ENCODE results near the gene XRN2.

XRN2 gene

GRCh38 chr20:21356386-21356785 lies 53.3 kb downstream of the XRN2 start:
- H2BK12ac ChIP-seq (ENCODE audit: low read length): no peak overlapping the region
- no peak overlapping the region for H2BK120ac ChIP-seq (ENCODE audit: low read depth, low read length)
- no peak overlapping the region for H3K14ac ChIP-seq (ENCODE audit: low read length)
- no peaks in the 10 kb centered on the region for H3K4me1 ChIP-seq (ENCODE audit: control insufficient read depth in 2 of 2, insufficient read depth in 1 of 2, low read depth in 1 of 2, low read length in 2 of 2)
- no peaks in the 10 kb centered on the region for H3K27me3 ChIP-seq (ENCODE audit: control insufficient read depth in 3 of 3, insufficient read depth in 3 of 3, low read depth in 1 of 3, low read length in 3 of 3)
- H3K4ac ChIP-seq (ENCODE audit: low read length): no peak overlapping the region
- H3K27ac ChIP-seq (replicated peaks; ENCODE audit: low read length): no peak overlapping the region
- no peak overlapping the region for H2AFZ ChIP-seq (ENCODE audit: low read length)
- no peak overlapping the region for H3K18ac ChIP-seq (ENCODE audit: low read length)
- H3K9ac ChIP-seq (ENCODE audit: low read depth, low read length, poor library complexity): no peak overlapping the region
- H4K8ac ChIP-seq (ENCODE audit: low read depth, low read length): no peak overlapping the region
- H2AK5ac ChIP-seq (ENCODE audit: low read depth, low read length): no peak overlapping the region
- H3K36me3 ChIP-seq (replicated peaks in 1 of 2; ENCODE audit: control insufficient read depth in 2 of 2, insufficient read depth in 2 of 2, low read length in 2 of 2): peaks cover 4 to 97% of the 10 kb centered on the region in 2 donors
- no peak overlapping the region for H3K23ac ChIP-seq (ENCODE audit: low read depth, low read length, poor library complexity)
- H3K9me3 ChIP-seq (replicated peaks in 1 of 2; ENCODE audit: control insufficient read depth in 2 of 2, insufficient read depth in 1 of 2, low read depth in 1 of 2, low read length in 2 of 2): no peaks in the 10 kb centered on the region
- DNase-seq (ENCODE audit: low spot score): no peak
- no peak overlapping the region for H2BK15ac ChIP-seq (ENCODE audit: low read length)
- no peak overlapping the region for H2BK5ac ChIP-seq (ENCODE audit: low read length)
- H3K4me3 ChIP-seq (ENCODE audit: low read length in 2 of 2): no peak overlapping the region
- H4K91ac ChIP-seq (ENCODE audit: low read depth, low read length, poor library complexity): no peak overlapping the region
- H3K4me2 ChIP-seq (ENCODE audit: insufficient read depth, low read length, poor library complexity, severe bottlenecking): no peak overlapping the region
- no peaks in the 10 kb centered on the region for H3K79me1 ChIP-seq (ENCODE audit: low read depth, low read length)

DNA sequence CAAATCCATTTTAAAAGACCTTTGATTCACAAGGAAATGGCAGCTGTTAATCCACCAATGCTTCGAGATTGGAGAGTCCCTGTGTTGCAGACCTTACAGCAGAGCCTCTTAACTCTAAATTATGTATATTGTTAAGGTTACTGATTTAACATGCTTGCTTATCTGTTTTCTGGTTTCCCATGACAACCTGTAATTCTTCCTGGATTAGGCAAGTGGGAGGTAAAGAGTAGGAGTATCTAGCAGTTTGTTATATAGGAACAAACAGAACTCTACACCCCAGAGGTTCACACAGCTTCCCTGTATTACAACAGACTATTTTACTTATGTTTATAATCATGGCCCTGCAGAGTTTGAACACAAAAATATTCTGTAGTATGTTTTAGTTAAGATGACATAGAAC lies 54.7 kb downstream of the XRN2 start:
- Histone ChIP-seq H4K91ac (ENCODE audit: low read depth, low read length, poor library complexity) (no peak overlapping the region), H3K4me3 (ENCODE audit: low read length in 2 of 2) (no peak overlapping the region), H3K27me3 (ENCODE audit: control insufficient read depth in 3 of 3, insufficient read depth in 3 of 3, low read depth in 1 of 3, low read length in 3 of 3) (no peaks in the 10 kb centered on the region), H3K4me1 (ENCODE audit: control insufficient read depth in 2 of 2, insufficient read depth in 1 of 2, low read depth in 1 of 2, low read length in 2 of 2) (no peaks in the 10 kb centered on the region), H3K36me3 (replicated peaks in 1 of 2; ENCODE audit: control insufficient read depth in 2 of 2, insufficient read depth in 2 of 2, low read length in 2 of 2) (peaks cover 7 to 97% of the 10 kb centered on the region in 2 donors), H2BK12ac (ENCODE audit: low read length) (no peak overlapping the region), H2BK15ac (ENCODE audit: low read length) (no peak overlapping the region), H3K18ac (ENCODE audit: low read length) (no peak overlapping the region), H3K79me1 (ENCODE audit: low read depth, low read length) (no peaks in the 10 kb centered on the region), H3K9ac (ENCODE audit: low read depth, low read length, poor library complexity) (no peak overlapping the region), H2AFZ (ENCODE audit: low read length) (no peak overlapping the region), H2AK5ac (ENCODE audit: low read depth, low read length) (no peak overlapping the region), H3K23ac (ENCODE audit: low read depth, low read length, poor library complexity) (no peak overlapping the region), H4K8ac (ENCODE audit: low read depth, low read length) (no peak overlapping the region), H2BK5ac (ENCODE audit: low read length) (no peak overlapping the region), H3K4ac (ENCODE audit: low read length) (no peak overlapping the region), H3K14ac (ENCODE audit: low read length) (no peak overlapping the region), H3K4me2 (ENCODE audit: insufficient read depth, low read length, poor library complexity, severe bottlenecking) (no peak overlapping the region), H3K9me3 (replicated peaks in 1 of 2; ENCODE audit: control insufficient read depth in 2 of 2, insufficient read depth in 1 of 2, low read depth in 1 of 2, low read length in 2 of 2) (no peaks in the 10 kb centered on the region), H2BK120ac (ENCODE audit: low read depth, low read length) (no peak overlapping the region), H3K27ac (replicated peaks; ENCODE audit: low read length) (no peak overlapping the region)
- DNase-seq (ENCODE audit: low spot score): no peak
- WGBS, 2 donors (ENCODE audit: extremely low coverage in 2 of 2, insufficient read length in 2 of 2, insufficient replicate concordance in 1 of 2): no CpG with 5 or more reads among the region's 1 CpG

- H3K9me3 ChIP-seq (replicated peaks in 1 of 2; ENCODE audit: control insufficient read depth in 2 of 2, insufficient read depth in 1 of 2, low read depth in 1 of 2, low read length in 2 of 2): no peaks in the 10 kb centered on the region
- H3K4me2 ChIP-seq (ENCODE audit: insufficient read depth, low read length, poor library complexity, severe bottlenecking): no peak overlapping the region
- no peak overlapping the region for H3K14ac ChIP-seq (ENCODE audit: low read length)
- no peak overlapping the region for H2BK120ac ChIP-seq (ENCODE audit: low read depth, low read length)
- no peak overlapping the region for H2AFZ ChIP-seq (ENCODE audit: low read length)
- no peaks in the 10 kb centered on the region for H3K79me1 ChIP-seq (ENCODE audit: low read depth, low read length)
- H3K23ac ChIP-seq (ENCODE audit: low read depth, low read length, poor library complexity): no peak overlapping the region
- H3K9ac ChIP-seq (ENCODE audit: low read depth, low read length, poor library complexity): no peak overlapping the region
- no peak overlapping the region for H3K4ac ChIP-seq (ENCODE audit: low read length)
- no CpG with 5 or more reads among the region's 5 CpGs for whole genome bisulfite sequencing, 2 donors (ENCODE audit: extremely low coverage in 2 of 2, insufficient read length in 2 of 2, insufficient replicate concordance in 1 of 2)
- H3K36me3 ChIP-seq (replicated peaks in 1 of 2; ENCODE audit: control insufficient read depth in 2 of 2, insufficient read depth in 2 of 2, low read length in 2 of 2): peaks cover 12 to 99% of the 10 kb centered on the region in 2 donors
- H2AK5ac ChIP-seq (ENCODE audit: low read depth, low read length): no peak overlapping the region
- no peak overlapping the region for H4K91ac ChIP-seq (ENCODE audit: low read depth, low read length, poor library complexity)
- no peak overlapping the region for H2BK12ac ChIP-seq (ENCODE audit: low read length)
- no peaks in the 10 kb centered on the region for H3K4me1 ChIP-seq (ENCODE audit: control insufficient read depth in 2 of 2, insufficient read depth in 1 of 2, low read depth in 1 of 2, low read length in 2 of 2)
- no peak overlapping the region for H2BK15ac ChIP-seq (ENCODE audit: low read length)
- H3K18ac ChIP-seq (ENCODE audit: low read length): no peak overlapping the region
- H3K4me3 ChIP-seq (ENCODE audit: low read length in 2 of 2): no peak overlapping the region
- H4K8ac ChIP-seq (ENCODE audit: low read depth, low read length): no peak overlapping the region
- no peak for DNase-seq (ENCODE audit: low spot score)
- H3K27me3 ChIP-seq (ENCODE audit: control insufficient read depth in 3 of 3, insufficient read depth in 3 of 3, low read depth in 1 of 3, low read length in 3 of 3): no peaks in the 10 kb centered on the region
- H2BK5ac ChIP-seq (ENCODE audit: low read length): no peak overlapping the region
- no peak overlapping the region for H3K27ac ChIP-seq (replicated peaks; ENCODE audit: low read length)
Measured at GRCh38 chr20:21358737-21359136, 55.6 kb downstream of the XRN2 start.

DNA sequence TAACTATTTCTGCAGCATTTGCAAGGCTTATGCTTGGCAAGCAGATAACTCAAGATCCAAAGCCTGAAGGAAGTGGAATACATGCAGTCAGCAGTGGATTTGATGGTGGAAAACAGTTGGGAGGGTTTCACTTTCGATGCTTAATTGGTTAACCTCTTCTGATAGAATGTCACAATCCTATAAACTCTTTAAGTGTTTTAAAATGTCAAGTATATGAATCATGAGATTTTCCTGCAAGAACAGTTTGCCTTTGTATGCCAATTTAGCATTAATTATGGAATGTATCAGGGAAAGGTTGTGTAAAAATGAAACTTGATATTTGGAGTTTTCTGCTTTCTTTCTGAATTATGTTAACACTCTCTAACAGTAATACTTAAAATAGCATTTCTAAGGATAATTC lies 57.6 kb downstream of the XRN2 start:
- H3K79me1 ChIP-seq (ENCODE audit: low read depth, low read length): no peaks in the 10 kb centered on the region
- no CpG with 5 or more reads among the region's 1 CpG for WGBS, 2 donors (ENCODE audit: extremely low coverage in 2 of 2, insufficient read length in 2 of 2, insufficient replicate concordance in 1 of 2)

More for the DNA sequence above, 57.6 kb downstream of the XRN2 start:
- Histone ChIP-seq H3K9ac (ENCODE audit: low read depth, low read length, poor library complexity) (no peak overlapping the region), H2BK15ac (ENCODE audit: low read length) (no peak overlapping the region), H4K91ac (ENCODE audit: low read depth, low read length, poor library complexity) (no peak overlapping the region), H2BK12ac (ENCODE audit: low read length) (no peak overlapping the region), H2BK120ac (ENCODE audit: low read depth, low read length) (no peak overlapping the region), H2AFZ (ENCODE audit: low read length) (no peak overlapping the region), H3K18ac (ENCODE audit: low read length) (no peak overlapping the region), H3K14ac (ENCODE audit: low read length) (no peak overlapping the region), H3K4me1 (ENCODE audit: control insufficient read depth in 2 of 2, insufficient read depth in 1 of 2, low read depth in 1 of 2, low read length in 2 of 2) (no peaks in the 10 kb centered on the region), H2AK5ac (ENCODE audit: low read depth, low read length) (no peak overlapping the region), H3K27me3 (ENCODE audit: control insufficient read depth in 3 of 3, insufficient read depth in 3 of 3, low read depth in 1 of 3, low read length in 3 of 3) (no peaks in the 10 kb centered on the region), H2BK5ac (ENCODE audit: low read length) (no peak overlapping the region), H3K23ac (ENCODE audit: low read depth, low read length, poor library complexity) (no peak overlapping the region), H3K4me3 (ENCODE audit: low read length in 2 of 2) (no peak overlapping the region), H4K8ac (ENCODE audit: low read depth, low read length) (no peak overlapping the region), H3K27ac (replicated peaks; ENCODE audit: low read length) (no peak overlapping the region), H3K4me2 (ENCODE audit: insufficient read depth, low read length, poor library complexity, severe bottlenecking) (no peak overlapping the region), H3K4ac (ENCODE audit: low read length) (no peak overlapping the region), H3K36me3 (replicated peaks in 1 of 2; ENCODE audit: control insufficient read depth in 2 of 2, insufficient read depth in 2 of 2, low read length in 2 of 2) (peaks cover 13 to 98% of the 10 kb centered on the region in 2 donors), H3K9me3 (replicated peaks in 1 of 2; ENCODE audit: control insufficient read depth in 2 of 2, insufficient read depth in 1 of 2, low read depth in 1 of 2, low read length in 2 of 2) (no peaks in the 10 kb centered on the region)
- no peak for DNase-seq (ENCODE audit: low spot score)
